HEK293T (cell line): Measurements from ENCODE around the gene CC2D1A.

ENCODE experiments used
- CTCF ChIA-PET: fragments of 350-600 bp; formaldehyde crosslinking; extraction: SDS; loops from one replicate; lab custom pipeline; 2021; ENCODE audit warnings: antibody characterized with exemption, inconsistent platforms; lab: Yijun Ruan, JAX
- POLR2A ChIA-PET: fragments of 350-600 bp; formaldehyde crosslinking; extraction: SDS; loops from one replicate; lab custom pipeline; 2020; ENCODE audit warnings: antibody characterized with exemption, inconsistent platforms; lab: Yijun Ruan, JAX
- DNase-seq: peaks from one replicate; pipeline ENCODE4 v3.0.0; 2012; ENCODE audit warnings: mixed read lengths; ENCODE audit errors: extremely low spot score
- ARNT ChIP-seq: fragments of 450-650 bp; IDR thresholded peaks from 2 replicates; pipeline ENCODE4 v1.6.1; 2017; ENCODE audit warnings: mild to moderate bottlenecking
- BHLHE40 ChIP-seq: fragments of 450-650 bp; IDR thresholded peaks from 2 replicates; pipeline ENCODE4 v1.6.1; 2016; ENCODE audit warnings: mild to moderate bottlenecking, moderate library complexity, borderline replicate concordance
- CTBP1 ChIP-seq: fragments of 450-650 bp; IDR thresholded peaks from 2 replicates; pipeline ENCODE4 v1.6.1; 2016; ENCODE audit warnings: borderline replicate concordance
- ELF4 ChIP-seq: fragments of 450-650 bp; IDR thresholded peaks from 2 replicates; pipeline ENCODE4 v1.6.1; 2017; ENCODE audit warnings: antibody characterized with exemption
- FOXA1 ChIP-seq: fragments of 450-650 bp; IDR thresholded peaks from 2 replicates; pipeline ENCODE4 v1.6.1; 2016; ENCODE audit warnings: mild to moderate bottlenecking
- FOXK2 ChIP-seq: fragments of 450-650 bp; IDR thresholded peaks from 2 replicates; pipeline ENCODE4 v1.6.1; 2016; ENCODE audit warnings: mild to moderate bottlenecking
- FOXM1 ChIP-seq: fragments of 450-650 bp; IDR thresholded peaks from 2 replicates; pipeline ENCODE4 v1.6.1; 2017; ENCODE audit warnings: mild to moderate bottlenecking, borderline replicate concordance
- HDGF ChIP-seq: fragments of 450-650 bp; IDR thresholded peaks from 2 replicates; pipeline ENCODE4 v1.6.1; 2017; ENCODE audit warnings: antibody characterized with exemption, borderline replicate concordance
- L3MBTL2 ChIP-seq: fragments of 450-650 bp; conservative IDR thresholded peaks from 2 replicates; pipeline ENCODE4 v1.6.1; 2016; ENCODE audit warnings: mild to moderate bottlenecking
- LEF1 ChIP-seq: fragments of 450-650 bp; IDR thresholded peaks from 2 replicates; pipeline ENCODE4 v1.6.1; 2017; ENCODE audit warnings: mild to moderate bottlenecking, borderline replicate concordance
- NFRKB ChIP-seq: fragments of 450-650 bp; IDR thresholded peaks from 2 replicates; pipeline ENCODE4 v1.6.1; 2016; ENCODE audit warnings: mild to moderate bottlenecking, moderate library complexity
- PKNOX1 ChIP-seq: fragments of 450-650 bp; IDR thresholded peaks from 2 replicates; pipeline ENCODE4 v1.6.1; 2016
- SP1 ChIP-seq: fragments of 450-650 bp; IDR thresholded peaks from 2 replicates; pipeline ENCODE4 v1.6.1; 2017
- SUZ12 ChIP-seq: fragments of 450-650 bp; IDR thresholded peaks from 2 replicates; pipeline ENCODE4 v1.6.1; 2016; ENCODE audit warnings: mild to moderate bottlenecking
- TARDBP ChIP-seq: fragments of 450-650 bp; IDR thresholded peaks from 2 replicates; pipeline ENCODE4 v1.6.1; 2016
- ZNF384 ChIP-seq: fragments of 450-650 bp; IDR thresholded peaks from 2 replicates; pipeline ENCODE4 v1.6.1; 2016

The CC2D1A gene

GRCh38 chr19:13873834-13874515, 32.0 kb upstream of the CC2D1A start:
- TF ChIP-seq CTBP1 (no peak), SUZ12 (no peak), FOXM1 (no peak), NFRKB (no peak), TARDBP (no peak), FOXA1 (no peak), SP1 (no peak), ZNF384 (no peak), L3MBTL2 (no peak), ELF4 (no peak), FOXK2 (no peak), LEF1 (no peak)
- DNase-seq, result no peak
- POLR2A ChIA-PET, result interaction anchor here (1.0 kb wide), 1 partner anchor 99 kb away, joined by 3 read pairs; no protein-coding TSS in a partner anchor
- CTCF ChIA-PET, result no interaction called here

GRCh38 chr19:13875824-13876223, 30.2 kb upstream of the CC2D1A start:
- ChIA-PET CTCF (interaction anchor here (0.7 to 1.1 kb wide), 3 partner anchors 14 to 261 kb away, joined by 3 read pairs; partner anchors contain the start of genes ASF1B, BRME1 and CC2D1A), POLR2A (no interaction called here)
- DNase-seq, result no peak
- no peak for TF ChIP-seq FOXA1
- no peak for TF ChIP-seq ELF4
- no peak for TF ChIP-seq NFRKB
- no peak for TF ChIP-seq ARNT
- TF ChIP-seq TARDBP, result no peak
- TF ChIP-seq BHLHE40, result no peak
- no peak for TF ChIP-seq SP1
- no peak for TF ChIP-seq FOXM1
- no peak for TF ChIP-seq L3MBTL2
- no peak for TF ChIP-seq PKNOX1
- no peak for TF ChIP-seq ZNF384
- TF ChIP-seq CTBP1, result no peak
- no peak for TF ChIP-seq FOXK2
- no peak for TF ChIP-seq LEF1

GRCh38 chr19:13876834-13877233, 29.2 kb upstream of the CC2D1A start, which contains the start of gene NANOS3:
Gene NANOS3 (plus strand): TSS chr19:13877134. CDS start chr19:13877249, 115 bp downstream.
- DNase-seq, result no peak
- ChIA-PET POLR2A (interaction anchor here (1.0 kb wide), 1 partner anchor 618 kb away, joined by 3 read pairs; no protein-coding TSS in a partner anchor), CTCF (no interaction called here)
- TF ChIP-seq PKNOX1, result no peak
- TF ChIP-seq FOXA1, result no peak
- TF ChIP-seq NFRKB, result no peak
- TF ChIP-seq CTBP1, result no peak
- TF ChIP-seq TARDBP, result no peak
- no peak for TF ChIP-seq LEF1

GRCh38 chr19:13877303-13877702, 28.7 kb upstream of the CC2D1A start:
- TF ChIP-seq ELF4, result no peak
- no peak for TF ChIP-seq LEF1
- no peak for TF ChIP-seq CTBP1
- TF ChIP-seq NFRKB, result no peak
- TF ChIP-seq SP1, result no peak
- TF ChIP-seq FOXK2, result no peak
- no peak for TF ChIP-seq ZNF384
- TF ChIP-seq TARDBP, result no peak
- no peak for TF ChIP-seq FOXM1
- no peak for TF ChIP-seq BHLHE40
- no peak for TF ChIP-seq PKNOX1
- TF ChIP-seq HDGF, result no peak
- TF ChIP-seq ARNT, result no peak
- no peak for TF ChIP-seq L3MBTL2
- ChIA-PET CTCF (no interaction called here), POLR2A (interaction anchor here (1.0 kb wide), 1 partner anchor 618 kb away, joined by 3 read pairs; no protein-coding TSS in a partner anchor)
- no peak for DNase-seq

GRCh38 chr19:13880059-13881043, 25.6 kb upstream of the CC2D1A start:
- CTCF ChIA-PET, result interaction anchor here (0.7 to 1.6 kb wide), 4 partner anchors 10 to 256 kb away, joined by 3 to 6 read pairs (median 4); partner anchors contain the start of gene ASF1B
- TF ChIP-seq ELF4, result no peak
- no peak for TF ChIP-seq ARNT
- TF ChIP-seq NFRKB, result no peak
- no peak for TF ChIP-seq ZNF384
- no peak for TF ChIP-seq CTBP1
- no peak for TF ChIP-seq SUZ12
- no peak for TF ChIP-seq LEF1
- no peak for TF ChIP-seq L3MBTL2
- TF ChIP-seq SP1, result no peak
- TF ChIP-seq FOXM1, result no peak
- TF ChIP-seq FOXA1, result no peak
- TF ChIP-seq BHLHE40, result no peak
- TF ChIP-seq TARDBP, result no peak
- no peak for TF ChIP-seq PKNOX1
- no peak for TF ChIP-seq FOXK2
- no peak for TF ChIP-seq HDGF
- POLR2A ChIA-PET, result interaction anchor here (1.6 kb wide), 1 partner anchor 151 kb away, joined by 5 read pairs; the partner anchor contains the start of gene IL27RA
- peak; percentile 96 for DNase-seq
